HL-60 (cell line): ENCODE measurements around the gene SLC10A7.

ENCODE experiments used
- CTCF ChIP-seq: IDR thresholded peaks from one replicate; pipeline ENCODE4 v1.5.1; 2011; ENCODE audit warnings: low read length, control low read depth, inconsistent platforms; ENCODE audit not compliant: insufficient read depth
- POLR2AphosphoS5 ChIP-seq: IDR thresholded peaks from 2 replicates; pipeline ENCODE4 v1.6.1; 2012; ENCODE audit warnings: low read depth

- TF ChIP-seq POLR2AphosphoS5: no peak
- TF ChIP-seq CTCF: no peak
These were observed 68.4 kb downstream of the SLC10A7 start for GRCh38 chr4:146453181-146453807.
